Activated CD4-positive, alpha-beta T cell treated with anti-CD3 and anti-CD28 coated beads, Interleukin-2, amount 10 ng/mL, durations not matched to agents 24 days and 14 days (primary cell): Measurements from ENCODE around the gene RASGRP2. TPM values are rescaled to one million over a fixed set of nuclear protein-coding genes. Genes with fewer than 3 reads are reported as not detected.
A peak's percentile ranks its signal among the peaks of the same experiment; 100 is the strongest.

Experiments used
- DNase-seq: peaks from one replicate; pipeline ENCODE4 v3.0.0; 2022
- H3K27ac Mint-ChIP-seq: one replicate; pipeline ENCODE4 v1.8.0; 2022; ENCODE audit warnings: mild to moderate bottlenecking, mixed read lengths
- H3K27me3 Mint-ChIP-seq: one replicate; pipeline ENCODE4 v1.8.0; 2022; ENCODE audit warnings: mixed read lengths
- H3K36me3 Mint-ChIP-seq: one replicate; pipeline ENCODE4 v1.8.0; 2022; ENCODE audit warnings: low read depth, mild to moderate bottlenecking, mixed read lengths
- H3K4me1 Mint-ChIP-seq: one replicate; pipeline ENCODE4 v1.8.0; 2021; ENCODE audit warnings: mixed read lengths
- H3K4me3 Mint-ChIP-seq: one replicate; pipeline ENCODE4 v1.8.0; 2022; ENCODE audit warnings: mild to moderate bottlenecking, moderate library complexity, mixed read lengths
- H3K9me3 Mint-ChIP-seq: one replicate; pipeline ENCODE4 v1.8.0; 2021; ENCODE audit warnings: mixed read lengths
- intact Hi-C: fragments of 100-400 bp; cut with micrococcal nuclease; formaldehyde crosslinking; loops from one replicate; pipeline ENCODE4 v1.15.1; 2023
- total RNA-seq: library from RNA; stranded (reverse); gene quantifications from 2 replicates; pipeline ENCODE4 v1.2.3, GENCODE V29; 2022

RASGRP2 gene
- total RNA-seq, 1 donor from 2014 or later: 13.4 TPM

- peaks cover 45% of the 10 kb centered on the region for H3K27me3 Mint-ChIP-seq
- no peak for DNase-seq
Observed at GRCh38 chr11:64690235-64690634, 53.7 kb downstream of the RASGRP2 start.

DNA sequence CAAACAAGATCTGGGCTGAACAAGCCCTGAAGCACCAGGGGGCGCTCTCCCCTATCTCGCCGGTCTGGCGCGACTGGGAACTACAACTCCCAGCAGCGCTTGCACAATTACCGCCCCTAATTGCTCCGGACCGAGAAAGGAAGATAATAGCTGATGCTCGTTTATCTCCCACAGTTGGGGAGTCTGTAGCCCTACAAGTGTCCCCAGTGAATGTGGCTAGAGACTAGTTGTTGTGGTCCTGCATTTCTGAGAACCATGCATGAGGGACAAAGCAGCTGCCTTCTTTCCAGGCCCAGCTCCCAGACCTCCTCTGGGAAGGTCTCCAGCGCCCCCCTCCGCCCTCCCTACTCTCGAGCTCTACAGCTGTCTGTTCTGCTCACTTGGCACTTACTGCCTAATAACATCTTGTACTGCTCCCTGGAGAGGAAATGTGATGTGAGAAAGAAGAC lies 55.4 kb downstream of the RASGRP2 start:
- peaks cover 31% of the 10 kb centered on the region for H3K27me3 Mint-ChIP-seq
- intact Hi-C loops: loop anchor here (1.0 kb wide), 2 partner anchors 35 to 55 kb away; partner anchors contain the start of gene NRXN2
- no peaks in the 10 kb centered on the region for H3K9me3 Mint-ChIP-seq
- H3K27ac Mint-ChIP-seq: no peak overlapping the region
- peak; percentile 97 for DNase-seq
- H3K36me3 Mint-ChIP-seq: no peaks in the 10 kb centered on the region
- peak overlapping the region; percentile 51 for H3K4me3 Mint-ChIP-seq
- H3K4me1 Mint-ChIP-seq: peaks cover 16% of the 10 kb centered on the region

More at GRCh38 chr11:64690235-64690634, 53.7 kb downstream of the RASGRP2 start:
- H3K9me3 Mint-ChIP-seq: no peaks in the 10 kb centered on the region
- intact Hi-C loops: no loop called here
- H3K4me3 Mint-ChIP-seq: no peak overlapping the region
- H3K36me3 Mint-ChIP-seq: no peaks in the 10 kb centered on the region
- H3K4me1 Mint-ChIP-seq: peaks cover 16% of the 10 kb centered on the region
- no peak overlapping the region for H3K27ac Mint-ChIP-seq

DNA sequence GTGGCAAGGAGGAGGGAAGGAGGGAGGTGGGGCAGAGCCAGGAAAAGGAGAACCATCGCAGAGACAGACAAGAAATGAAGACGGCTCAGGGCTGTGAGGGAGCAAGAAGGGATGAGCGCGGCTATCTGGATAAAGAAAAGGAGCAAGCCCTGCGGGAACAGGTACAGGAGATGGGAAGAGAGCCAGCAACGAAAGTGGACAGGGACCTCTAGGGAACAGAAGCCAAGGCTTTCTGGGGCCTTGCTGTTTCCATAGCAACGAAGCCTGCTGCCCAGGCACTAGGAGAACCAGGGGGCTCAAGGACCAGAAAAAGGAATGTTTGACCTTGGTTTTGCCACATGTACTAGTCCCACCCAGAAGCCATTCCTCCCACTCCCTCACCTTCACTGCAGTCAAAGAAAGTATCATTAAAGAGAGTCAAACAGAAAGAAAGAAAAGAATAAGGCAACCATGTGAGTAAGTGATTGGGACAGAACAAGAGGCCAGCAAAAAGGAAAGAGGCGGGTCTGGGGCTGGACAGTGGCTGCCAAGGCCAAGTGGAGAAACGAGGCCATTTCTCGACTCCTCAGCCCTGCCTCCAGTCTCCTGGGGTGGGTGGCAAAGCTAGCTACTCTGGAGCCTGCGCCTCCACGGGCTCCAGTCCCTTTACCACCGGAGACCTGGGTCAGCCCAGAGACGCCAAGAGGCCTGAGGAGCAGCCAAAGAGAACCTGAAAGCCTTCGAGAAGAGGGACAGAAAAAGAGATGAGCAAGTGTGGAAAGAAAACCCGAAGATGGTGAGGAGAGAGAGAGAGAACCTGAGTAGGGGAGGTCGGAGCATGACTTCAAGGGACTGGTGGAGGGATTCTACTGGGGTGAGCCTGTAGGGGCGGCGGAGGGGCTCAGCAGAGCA lies 56.1 kb downstream of the RASGRP2 start:
- peaks cover 25% of the 10 kb centered on the region for H3K27me3 Mint-ChIP-seq
- intact Hi-C loops: loop anchor here (1.0 kb wide), 2 partner anchors 35 to 55 kb away; partner anchors contain the start of gene NRXN2
- H3K4me3 Mint-ChIP-seq: peak overlapping the region; percentile 51
- H3K4me1 Mint-ChIP-seq: peaks cover 16% of the 10 kb centered on the region
- H3K36me3 Mint-ChIP-seq: no peaks in the 10 kb centered on the region
- H3K9me3 Mint-ChIP-seq: no peaks in the 10 kb centered on the region
- DNase-seq: no peak
- no peak overlapping the region for H3K27ac Mint-ChIP-seq

DNA sequence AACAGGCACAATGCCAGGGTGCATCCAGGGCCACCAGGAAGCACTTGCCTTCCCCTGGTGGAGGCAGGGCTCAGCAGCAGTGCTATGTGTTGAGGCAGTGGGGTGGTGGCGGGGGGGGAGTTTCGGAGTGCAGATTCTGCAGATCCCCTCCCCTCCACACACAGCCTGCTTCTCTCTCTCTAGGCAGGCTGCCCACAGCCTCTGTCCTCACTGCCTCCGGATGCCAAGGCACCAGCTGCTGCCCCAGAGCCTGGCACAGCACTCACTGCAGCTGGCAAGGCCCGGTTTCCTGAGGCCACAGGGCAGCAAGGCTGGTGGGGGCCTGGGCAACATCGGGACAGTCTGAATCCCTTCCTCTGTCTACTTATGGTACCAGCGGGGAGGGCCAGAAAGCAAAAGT lies 56.7 kb downstream of the RASGRP2 start:
- no peak overlapping the region for H3K27ac Mint-ChIP-seq
- H3K9me3 Mint-ChIP-seq: no peaks in the 10 kb centered on the region
- intact Hi-C loops: no loop called here

DNA sequence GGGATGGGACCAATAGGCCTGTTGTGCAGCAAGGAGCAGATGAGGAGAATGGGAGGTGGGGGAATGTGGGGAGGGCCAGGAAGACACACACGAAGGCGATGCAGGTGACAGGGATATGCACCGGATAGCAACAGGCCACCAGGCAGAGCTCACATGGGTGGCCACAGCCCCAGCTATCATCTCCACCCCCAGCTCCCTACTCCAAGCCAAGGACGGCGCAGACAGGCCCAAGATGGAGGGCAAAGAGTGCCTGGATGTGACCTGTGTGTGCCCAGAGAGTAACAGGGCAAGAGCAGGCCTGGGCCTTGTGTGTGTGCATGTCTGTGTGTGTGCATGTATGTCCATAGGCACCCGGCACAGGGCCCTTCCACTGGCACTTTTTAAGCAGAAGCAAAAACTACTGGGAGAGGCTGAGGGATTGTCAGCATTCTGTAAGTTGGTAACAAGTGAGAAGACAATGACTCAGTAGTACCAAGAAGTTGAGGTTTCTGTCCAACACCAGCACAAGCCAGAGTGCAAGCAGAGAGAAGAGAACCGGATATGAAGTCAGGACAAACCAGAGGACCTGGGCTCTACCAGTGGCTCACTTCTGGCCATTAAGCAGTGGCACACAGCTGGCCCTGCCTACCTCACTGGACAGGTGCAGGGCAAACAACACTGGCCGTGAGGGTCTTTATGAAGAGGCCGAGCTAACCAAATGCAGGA lies 57.3 kb downstream of the RASGRP2 start:
- Mint-ChIP-seq H3K36me3 (no peaks in the 10 kb centered on the region), H3K4me3 (no peak overlapping the region), H3K27ac (no peak overlapping the region), H3K9me3 (no peaks in the 10 kb centered on the region), H3K27me3 (peaks cover 16% of the 10 kb centered on the region), H3K4me1 (peaks cover 10% of the 10 kb centered on the region)
- DNase-seq: no peak
- intact Hi-C loops: no loop called here

More for the DNA sequence above, 56.7 kb downstream of the RASGRP2 start:
- no peak for DNase-seq
- peaks cover 22% of the 10 kb centered on the region for H3K27me3 Mint-ChIP-seq
- no peak overlapping the region for H3K4me3 Mint-ChIP-seq
- peaks cover 10% of the 10 kb centered on the region for H3K4me1 Mint-ChIP-seq
- H3K36me3 Mint-ChIP-seq: no peaks in the 10 kb centered on the region

GRCh38 chr11:64685536-64685935 lies 58.4 kb downstream of the RASGRP2 start:
- no peak overlapping the region for H3K27ac Mint-ChIP-seq
- peaks cover 12% of the 10 kb centered on the region for H3K27me3 Mint-ChIP-seq
- intact Hi-C loops: no loop called here
- H3K4me1 Mint-ChIP-seq: peaks cover 10% of the 10 kb centered on the region
- no peak for DNase-seq
- no peak overlapping the region for H3K4me3 Mint-ChIP-seq
- no peaks in the 10 kb centered on the region for H3K36me3 Mint-ChIP-seq
- H3K9me3 Mint-ChIP-seq: no peaks in the 10 kb centered on the region

DNA sequence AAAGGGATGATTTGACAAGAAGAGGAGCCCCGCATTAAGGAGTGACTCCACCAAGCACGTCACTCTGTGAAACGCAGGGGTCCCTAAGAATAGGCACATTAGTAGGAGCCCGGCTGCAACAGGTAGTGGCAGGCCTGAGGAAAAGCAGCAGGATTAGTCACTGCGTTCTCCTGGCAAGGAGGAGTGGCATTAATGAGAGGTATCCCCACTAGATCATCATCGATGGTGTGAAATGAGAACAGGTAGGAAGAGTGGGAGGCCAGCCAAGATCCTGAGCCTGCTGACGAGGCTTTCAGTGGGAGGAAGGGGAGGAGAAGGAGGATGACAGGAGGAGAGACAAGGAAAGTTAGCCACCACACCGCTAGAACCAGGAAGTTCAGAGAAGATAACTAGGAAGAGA lies 59.6 kb downstream of the RASGRP2 start:
- H3K27me3 Mint-ChIP-seq: peaks cover 19% of the 10 kb centered on the region
- H3K9me3 Mint-ChIP-seq: no peaks in the 10 kb centered on the region
- no peak overlapping the region for H3K27ac Mint-ChIP-seq
- intact Hi-C loops: no loop called here
- H3K4me3 Mint-ChIP-seq: no peak overlapping the region
- no peak for DNase-seq
- no peaks in the 10 kb centered on the region for H3K36me3 Mint-ChIP-seq
- peaks cover 10% of the 10 kb centered on the region for H3K4me1 Mint-ChIP-seq

GRCh38 chr11:64681171-64681570 lies 62.8 kb downstream of the RASGRP2 start:
- H3K4me1 Mint-ChIP-seq: no peaks in the 10 kb centered on the region
- peaks cover 42% of the 10 kb centered on the region for H3K27me3 Mint-ChIP-seq
- H3K27ac Mint-ChIP-seq: no peak overlapping the region
- intact Hi-C loops: no loop called here
- no peaks in the 10 kb centered on the region for H3K9me3 Mint-ChIP-seq
- no peaks in the 10 kb centered on the region for H3K36me3 Mint-ChIP-seq
- no peak overlapping the region for H3K4me3 Mint-ChIP-seq
- DNase-seq: no peak

GRCh38 chr11:64679846-64680245 lies 64.1 kb downstream of the RASGRP2 start:
- Mint-ChIP-seq H3K27me3 (peaks cover 47% of the 10 kb centered on the region), H3K36me3 (no peaks in the 10 kb centered on the region), H3K9me3 (no peaks in the 10 kb centered on the region), H3K4me1 (no peaks in the 10 kb centered on the region), H3K27ac (no peak overlapping the region), H3K4me3 (no peak overlapping the region)
- DNase-seq: no peak
- intact Hi-C loops: no loop called here

DNA sequence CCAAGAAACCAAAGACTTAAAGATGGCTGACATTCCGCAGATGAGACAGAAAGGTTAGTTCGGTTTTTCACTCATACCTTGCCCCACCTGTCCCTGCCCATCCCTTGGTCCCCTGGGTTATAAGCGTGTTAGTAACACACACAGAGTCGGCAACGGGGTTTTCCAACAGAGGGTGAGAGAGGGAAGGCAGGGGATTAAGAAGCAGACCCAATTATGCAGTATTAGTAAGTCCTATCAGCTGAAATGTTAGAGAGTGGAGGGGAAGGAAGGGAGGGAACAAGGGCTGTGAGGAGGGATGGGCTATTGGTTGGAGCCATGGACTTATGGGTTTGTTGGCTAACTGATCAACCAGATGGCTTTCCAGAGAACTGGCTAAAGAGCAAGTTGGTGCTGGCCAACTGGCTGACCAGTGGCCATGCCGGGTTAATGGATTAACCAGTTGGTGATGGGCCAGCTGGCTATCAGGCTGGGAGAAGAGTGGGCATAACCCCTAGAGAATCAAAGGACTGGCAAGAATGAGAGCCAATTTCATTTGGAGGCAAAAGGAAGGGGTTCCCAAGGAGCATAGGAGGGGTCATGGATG lies 66.4 kb downstream of the RASGRP2 start:
- Mint-ChIP-seq H3K9me3 (no peaks in the 10 kb centered on the region), H3K36me3 (no peaks in the 10 kb centered on the region), H3K4me3 (no peak overlapping the region), H3K27me3 (peaks cover 46% of the 10 kb centered on the region), H3K27ac (no peak overlapping the region), H3K4me1 (no peaks in the 10 kb centered on the region)
- DNase-seq: no peak
- intact Hi-C loops: no loop called here

Other genes with a start within 250 kb of the RASGRP2 start
- gene SLC22A11, start 188.2 kb downstream of the RASGRP2 start, total RNA-seq: not detected in 2 replicates
- not detected in 2 replicates for gene SLC22A12, start 152.9 kb downstream of the RASGRP2 start, total RNA-seq
- gene NRXN2, start 20.9 kb downstream of the RASGRP2 start, total RNA-seq: 0.61 TPM in 1 of 2 replicates, not detected in the other
- 2.4 and 3.1 TPM in 2 replicates for gene PYGM, start 15.8 kb upstream of the RASGRP2 start, total RNA-seq
- gene SF1, start 34.4 kb upstream of the RASGRP2 start, total RNA-seq: 522 and 525 TPM in 2 replicates
- 63.5 and 67.3 TPM in 2 replicates for gene MAP4K2, start 59.1 kb upstream of the RASGRP2 start, total RNA-seq
- gene MEN1, start 66.4 kb upstream of the RASGRP2 start, total RNA-seq: 36.7 and 39.1 TPM in 2 replicates
- gene CDC42BPG, start 100.5 kb upstream of the RASGRP2 start, total RNA-seq: 0.05 TPM in 2 replicates
- 93.0 and 101 TPM in 2 replicates for gene EHD1, start 134.5 kb upstream of the RASGRP2 start, total RNA-seq
- gene ATG2A, start 173.1 kb upstream of the RASGRP2 start, total RNA-seq: 22.5 and 23.1 TPM in 2 replicates
- 11.4 and 16.7 TPM in 2 replicates for gene PPP2R5B, start 180.5 kb upstream of the RASGRP2 start, total RNA-seq
- not detected in 2 replicates for gene GPHA2, start 191.8 kb upstream of the RASGRP2 start, total RNA-seq
- 0.71 TPM in 1 of 2 replicates, not detected in the other for gene MAJIN, start 228.0 kb upstream of the RASGRP2 start, total RNA-seq